ENCODE data around the gene GPR141.

DNA sequence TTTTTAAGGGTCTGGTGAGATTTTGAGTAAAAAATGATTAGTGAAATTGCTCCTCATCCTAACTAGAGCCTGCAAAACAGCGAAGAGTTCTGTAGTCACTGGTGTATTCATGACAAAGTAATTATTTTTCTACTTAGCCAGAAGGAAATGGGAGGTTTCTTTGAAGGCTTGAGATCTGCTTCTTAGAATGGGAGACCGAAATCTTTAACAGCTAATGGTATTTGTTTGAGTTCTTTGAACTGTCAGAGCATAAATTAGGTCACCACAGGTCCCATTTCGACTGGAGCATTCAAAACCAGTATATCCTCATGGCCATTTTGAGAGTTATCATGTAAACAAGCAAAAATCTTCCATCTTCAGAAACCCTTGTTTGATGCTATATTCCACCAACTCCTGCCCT is 87.8 kb downstream of the GPR141 start:
- TF ChIP-seq, protein P1, sequence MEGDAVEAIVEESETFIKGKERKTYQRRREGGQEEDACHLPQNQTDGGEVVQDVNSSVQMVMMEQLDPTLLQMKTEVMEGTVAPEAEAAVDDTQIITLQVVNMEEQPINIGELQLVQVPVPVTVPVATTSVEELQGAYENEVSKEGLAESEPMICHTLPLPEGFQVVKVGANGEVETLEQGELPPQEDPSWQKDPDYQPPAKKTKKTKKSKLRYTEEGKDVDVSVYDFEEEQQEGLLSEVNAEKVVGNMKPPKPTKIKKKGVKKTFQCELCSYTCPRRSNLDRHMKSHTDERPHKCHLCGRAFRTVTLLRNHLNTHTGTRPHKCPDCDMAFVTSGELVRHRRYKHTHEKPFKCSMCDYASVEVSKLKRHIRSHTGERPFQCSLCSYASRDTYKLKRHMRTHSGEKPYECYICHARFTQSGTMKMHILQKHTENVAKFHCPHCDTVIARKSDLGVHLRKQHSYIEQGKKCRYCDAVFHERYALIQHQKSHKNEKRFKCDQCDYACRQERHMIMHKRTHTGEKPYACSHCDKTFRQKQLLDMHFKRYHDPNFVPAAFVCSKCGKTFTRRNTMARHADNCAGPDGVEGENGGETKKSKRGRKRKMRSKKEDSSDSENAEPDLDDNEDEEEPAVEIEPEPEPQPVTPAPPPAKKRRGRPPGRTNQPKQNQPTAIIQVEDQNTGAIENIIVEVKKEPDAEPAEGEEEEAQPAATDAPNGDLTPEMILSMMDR (IDR thresholded peaks at IDR 0.05; ENCODE audit: borderline replicate concordance, extremely low read depth, low read length, poor library complexity, severe bottlenecking), result no peak
- no peak for TF ChIP-seq EZH2 (IDR thresholded peaks at IDR 0.05; ENCODE audit: borderline replicate concordance, low read depth, low read length, severe bottlenecking)

All from DND-41 (cell line).